A673 (cell line): ENCODE results near the gene DMXL2.

Experiments
- CTCF ChIP-seq: fragments of 300-800, 200-600 bp; sonication (generic); conservative IDR thresholded peaks from 2 replicates; pipeline ENCODE4 v1.5.1; 2017; ENCODE audit warnings: low read depth, mild to moderate bottlenecking, antibody characterized with exemption, low read length, moderate library complexity, mixed read lengths
- EZH2 ChIP-seq: fragments of 200-600 bp; sonication (generic); IDR thresholded peaks from 2 replicates; pipeline ENCODE4 v1.6.1; 2017; ENCODE audit warnings: borderline replicate concordance, low read depth, mild to moderate bottlenecking, mixed read lengths, antibody characterized with exemption, low read length; ENCODE audit not compliant: poor library complexity, severe bottlenecking

GRCh38 chr15:51558411-51558810, 64.2 kb downstream of the DMXL2 start:
- TF ChIP-seq CTCF (no peak), EZH2 (no peak)
